ENCODE data around the gene HAPSTR1. TPM values are rescaled to one million over a fixed set of nuclear protein-coding genes. Genes with fewer than 3 reads are reported as not detected.
"Not testable (repeated sequence)": the region's sequence is repeated elsewhere in the genome, so short reads cannot be mapped to it uniquely, and the experiment has no call there.

The HAPSTR1 gene, protein sequence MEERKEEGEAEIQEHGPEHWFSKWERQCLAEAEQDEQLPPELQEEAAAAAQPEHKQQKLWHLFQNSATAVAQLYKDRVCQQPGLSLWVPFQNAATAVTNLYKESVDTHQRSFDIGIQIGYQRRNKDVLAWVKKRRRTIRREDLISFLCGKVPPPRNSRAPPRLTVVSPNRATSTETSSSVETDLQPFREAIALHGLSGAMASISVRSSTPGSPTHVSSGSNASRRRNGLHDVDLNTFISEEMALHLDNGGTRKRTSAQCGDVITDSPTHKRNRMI
- 37.0 and 45.7 TPM in 2 replicates for total RNA-seq (2014; rRNA removed; shearing (Covaris generic))

DNA sequence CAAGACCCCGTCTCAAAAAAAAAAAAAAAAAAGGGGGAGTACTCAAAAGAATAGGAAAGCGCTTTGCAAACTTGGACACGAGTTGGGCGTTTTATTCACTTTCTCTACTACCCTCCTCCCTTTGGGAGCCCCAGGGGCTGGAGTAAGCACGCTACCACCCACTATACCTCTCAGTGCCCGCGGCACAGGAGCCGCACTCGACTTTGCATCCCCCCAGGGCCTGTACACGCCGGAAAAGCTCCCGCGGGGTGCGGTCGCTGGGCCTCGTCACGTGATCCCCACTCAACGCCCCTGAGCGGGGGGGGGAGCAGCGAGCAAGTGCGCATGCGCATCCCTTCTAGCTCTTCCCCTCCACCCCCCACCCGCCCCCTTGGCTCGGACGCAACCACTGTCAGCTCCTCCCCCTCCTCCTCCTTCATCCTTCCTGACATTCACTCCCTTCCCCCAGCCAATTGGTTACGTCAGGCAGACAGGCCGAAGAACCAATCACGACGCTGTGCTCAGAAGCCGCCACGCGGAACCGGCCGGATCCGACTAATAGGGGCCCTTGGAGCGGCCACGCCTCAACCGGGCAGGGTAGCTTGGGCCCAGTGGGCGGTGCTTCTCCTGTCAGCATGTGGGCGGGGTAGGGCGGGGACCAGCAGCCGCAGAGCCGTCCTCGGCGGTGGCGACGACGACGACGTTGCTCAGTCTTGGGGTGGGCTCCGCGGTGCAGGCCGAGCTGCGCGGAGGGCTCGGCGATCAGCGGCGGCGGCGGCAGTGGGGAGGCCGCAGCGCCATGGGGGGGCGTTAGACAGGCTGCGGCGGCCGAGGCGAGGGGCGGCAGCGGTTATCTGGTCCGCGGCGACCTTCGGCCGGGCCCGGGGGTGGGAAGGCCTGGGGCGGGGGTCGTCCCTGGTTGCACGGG lies at the start of gene HAPSTR1:
HAPSTR1 (plus strand) TSS at position 685 of the 907 bp plus-strand sequence. CDS start 401 bp downstream, outside the sequence.
- DNase-seq (ENCODE audit: low spot score) = peak; percentile 100

DNA sequence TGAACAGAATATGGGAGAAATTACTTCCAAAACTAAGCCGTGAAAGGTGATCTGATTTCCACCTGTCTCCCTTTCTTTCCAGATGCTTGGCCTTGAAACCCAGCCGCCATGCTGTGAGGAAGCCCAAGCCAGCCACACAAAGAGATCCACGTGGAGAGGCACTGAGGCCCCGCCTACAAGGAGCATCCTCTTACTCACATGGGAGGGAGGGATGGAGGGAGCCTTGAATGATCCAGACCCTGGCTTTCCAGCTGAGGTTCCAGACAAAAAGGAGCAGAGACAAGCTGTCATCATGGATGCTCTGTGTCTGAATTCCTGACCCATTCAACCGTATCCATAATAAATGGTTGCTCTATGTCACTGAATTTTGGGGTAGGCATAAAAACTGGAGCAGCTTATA lies 48.9 kb upstream of the HAPSTR1 start:
- DNase-seq (ENCODE audit: low spot score) = no peak

DNA sequence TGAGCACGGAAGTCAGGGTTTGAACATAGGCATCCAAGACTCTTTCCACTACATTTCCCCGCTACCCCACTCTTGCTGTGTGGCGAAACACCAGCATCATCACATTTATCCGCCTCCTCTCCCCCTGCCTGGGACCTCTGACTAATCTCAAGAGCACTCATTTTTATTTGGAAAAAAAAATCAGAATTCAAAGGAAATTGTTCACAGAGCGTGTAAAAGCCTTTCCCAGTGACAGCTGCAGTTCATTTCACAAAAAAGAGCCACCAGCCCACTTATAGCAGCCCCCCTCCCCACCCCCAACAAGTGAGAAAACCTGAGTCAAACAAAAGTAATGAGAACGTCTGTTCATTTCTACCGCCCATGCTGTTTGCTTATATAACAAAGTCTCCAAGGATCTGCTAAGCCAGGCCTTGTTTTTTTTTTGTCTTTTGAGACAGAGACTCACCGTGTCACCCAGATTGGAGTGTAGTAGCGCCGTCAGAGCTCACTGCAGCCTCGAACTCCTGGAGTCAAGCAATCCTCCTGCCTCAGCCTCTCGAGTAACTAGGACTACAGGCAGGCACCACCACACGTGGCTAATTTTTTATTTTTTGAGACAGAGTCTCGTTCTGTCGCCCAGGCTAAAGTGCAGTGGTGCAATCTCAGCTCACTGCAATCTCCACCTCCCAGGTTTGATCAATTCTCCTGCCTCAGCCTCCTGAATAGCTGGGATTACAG lies 48.3 kb upstream of the HAPSTR1 start:
- DNase-seq (ENCODE audit: low spot score) = no peak

DNA sequence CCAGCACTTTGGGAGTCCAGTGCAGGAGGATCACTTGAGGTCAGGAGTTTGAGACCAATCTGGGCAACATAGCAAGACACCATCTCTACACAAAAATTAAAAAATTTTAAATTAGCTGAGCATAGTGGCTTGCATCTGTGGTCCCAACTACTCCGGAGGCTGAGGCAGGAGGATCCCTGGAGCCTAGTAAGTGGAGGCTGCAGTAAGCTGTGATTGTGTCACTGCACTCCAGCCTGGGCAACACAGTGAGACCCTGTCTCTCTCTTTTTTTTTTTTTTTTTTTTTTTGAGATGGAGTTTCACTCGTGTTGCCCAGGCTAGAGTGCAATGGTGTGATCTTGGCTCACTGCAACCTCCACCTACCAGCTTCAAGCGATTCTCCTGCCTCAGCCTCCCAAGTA lies 45.9 kb upstream of the HAPSTR1 start:
- not testable (repeated sequence) for DNase-seq (ENCODE audit: low spot score)

DNA sequence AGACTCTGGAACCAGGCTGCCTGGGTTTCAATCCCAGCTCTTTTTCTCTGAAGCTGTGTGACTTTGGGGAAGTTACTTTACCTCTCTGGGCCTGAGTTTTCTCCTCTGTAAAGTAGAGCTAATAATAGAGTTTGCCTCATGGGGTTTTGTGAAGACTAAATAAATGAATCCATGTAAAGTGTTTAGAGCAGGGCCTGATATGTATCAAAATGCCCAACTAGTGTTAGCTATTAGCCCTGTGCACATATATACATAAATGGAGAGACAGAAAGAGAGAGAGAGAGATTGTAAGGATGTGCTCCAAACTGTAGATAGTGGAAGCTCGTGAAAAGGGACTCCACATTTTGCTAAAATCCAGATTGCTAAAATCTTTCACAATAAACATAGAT lies 44.8 kb upstream of the HAPSTR1 start:
- DNase-seq (ENCODE audit: low spot score) = no peak

DNA sequence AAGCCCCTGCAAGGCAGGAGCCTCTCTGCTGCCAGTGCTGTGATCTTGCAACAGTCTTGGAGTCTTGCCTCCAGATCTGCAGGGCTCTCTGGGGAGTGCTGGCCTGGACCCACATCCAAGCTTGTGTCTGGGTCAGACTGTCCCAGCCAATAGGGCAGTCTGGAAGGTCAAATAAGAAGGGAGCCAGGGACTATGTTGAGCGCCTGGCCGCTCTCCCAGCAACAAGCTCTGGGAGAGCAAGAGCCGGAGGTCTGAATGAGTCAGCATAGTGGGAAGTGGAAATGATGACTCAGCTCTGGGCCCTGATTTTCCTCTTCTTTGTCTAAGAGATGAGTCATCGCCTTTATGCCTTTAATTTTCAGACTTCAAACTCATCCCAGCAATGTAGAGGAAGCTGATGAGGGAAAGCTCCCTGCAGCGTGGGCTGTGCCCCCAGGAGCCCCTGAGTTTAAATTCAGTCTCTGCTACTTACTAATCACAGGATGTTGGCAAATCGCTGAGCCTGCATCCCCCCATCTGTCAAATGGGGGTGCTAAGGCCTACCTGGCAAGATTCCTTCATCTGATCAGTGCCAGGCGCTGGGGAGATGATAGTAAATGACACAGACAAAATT lies 43.6 kb upstream of the HAPSTR1 start:
- peak; percentile 96 for DNase-seq (ENCODE audit: low spot score)

DNA sequence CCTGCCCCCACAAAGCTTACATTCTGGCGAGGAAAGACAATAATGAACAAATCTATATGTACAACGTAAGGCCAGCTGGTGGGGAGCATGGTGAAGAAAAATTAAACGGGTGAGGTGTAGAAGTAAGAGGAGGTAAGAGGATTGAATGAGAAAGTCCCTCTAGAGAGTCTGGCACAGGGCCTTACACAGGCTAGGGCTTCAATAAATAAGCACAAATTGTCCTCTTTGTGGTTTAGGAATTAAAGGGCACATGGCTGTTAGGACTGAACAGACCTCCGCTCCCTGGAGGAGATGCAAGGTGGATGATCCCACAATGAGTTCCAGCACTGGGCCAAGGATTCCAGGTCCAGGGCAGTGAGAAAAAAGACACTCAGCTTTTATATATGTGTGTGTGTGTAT lies 43.1 kb upstream of the HAPSTR1 start:
- peak; percentile 56 for DNase-seq (ENCODE audit: low spot score)

DNA sequence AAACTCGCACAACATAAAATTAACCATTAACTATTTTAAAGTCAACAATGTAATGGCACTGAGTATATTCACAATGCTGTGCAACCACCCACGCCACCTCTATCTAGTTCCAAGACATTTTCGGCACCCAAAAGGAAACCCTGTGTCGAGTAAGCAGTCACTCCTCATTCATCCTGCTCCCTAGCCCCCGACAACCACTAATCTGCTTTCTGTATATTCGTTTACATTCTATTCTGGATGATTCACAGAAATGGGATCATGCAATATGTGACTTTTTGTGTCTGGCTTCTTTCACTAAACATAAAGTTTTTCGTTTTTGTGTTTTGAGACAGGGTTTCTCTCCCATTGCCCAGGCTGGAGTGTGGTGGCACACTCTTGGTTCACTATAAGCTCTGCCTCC lies 42.2 kb upstream of the HAPSTR1 start:
- peak; percentile 75 for DNase-seq (ENCODE audit: low spot score)

DNA sequence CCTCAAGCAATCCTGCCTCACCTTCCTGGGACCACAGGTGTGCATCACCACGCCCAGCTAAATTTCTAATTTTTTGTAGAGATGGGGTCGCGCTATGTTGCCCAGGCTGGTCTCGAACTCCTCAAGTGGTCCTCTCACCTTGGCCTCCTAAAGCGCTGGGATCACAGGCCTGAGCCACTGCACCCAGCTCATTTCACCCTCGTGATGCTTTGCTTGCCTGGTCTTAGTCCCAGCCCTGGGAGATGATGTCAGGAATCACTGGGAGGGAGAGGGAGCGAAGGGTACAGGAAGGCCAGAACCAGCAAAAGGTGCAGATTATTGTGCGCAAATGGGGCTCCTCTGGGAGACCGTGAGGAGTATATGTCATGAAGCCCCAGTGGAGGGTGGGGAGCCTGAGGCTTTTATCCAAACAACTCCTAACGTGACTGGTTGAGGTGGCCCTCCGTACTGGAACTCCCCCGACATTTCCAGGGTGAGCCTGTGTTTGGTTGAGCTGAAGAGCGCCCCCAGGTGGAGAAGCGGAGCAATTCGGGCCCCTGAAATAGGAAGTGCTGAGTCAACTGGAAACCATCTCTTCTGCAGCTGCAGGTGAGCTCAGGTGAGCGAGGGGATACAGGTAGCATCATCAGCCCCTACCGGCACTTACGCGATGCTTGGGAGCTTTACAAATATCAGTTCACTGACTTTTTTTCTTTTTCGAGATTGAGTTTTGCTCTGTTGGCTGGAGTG lies 41.2 kb upstream of the HAPSTR1 start:
- peak; percentile 25 for DNase-seq (ENCODE audit: low spot score)

DNA sequence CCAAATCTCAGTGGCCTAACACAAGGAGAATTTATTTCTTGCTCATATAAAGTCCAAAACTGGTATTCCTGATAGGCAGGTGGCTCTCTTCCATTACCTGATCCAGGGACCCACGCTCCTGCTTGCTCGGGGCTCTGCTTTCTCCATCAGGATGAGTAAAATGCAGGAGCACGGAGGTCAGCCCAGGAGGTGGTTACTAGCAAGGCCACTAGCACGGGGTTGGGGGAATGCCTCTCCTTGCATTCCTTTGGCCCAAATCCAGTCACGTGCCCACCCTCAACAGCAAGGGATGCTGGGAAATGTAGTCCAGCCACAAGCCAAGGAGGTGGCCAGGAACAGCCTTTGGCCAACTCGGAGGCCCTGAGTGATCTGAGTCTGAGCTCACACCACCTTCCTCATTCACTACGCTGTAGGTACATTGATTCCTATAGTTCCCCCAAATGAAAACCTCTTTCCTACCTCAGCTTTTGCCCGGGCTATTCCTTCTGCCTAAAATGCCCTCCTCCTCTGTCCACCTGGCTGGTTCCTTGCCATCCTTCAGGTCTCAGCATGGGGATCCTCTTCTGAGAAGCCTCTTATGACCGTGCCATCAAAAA lies 38.3 kb upstream of the HAPSTR1 start:
- peak; percentile 73 for DNase-seq (ENCODE audit: low spot score)

DNA sequence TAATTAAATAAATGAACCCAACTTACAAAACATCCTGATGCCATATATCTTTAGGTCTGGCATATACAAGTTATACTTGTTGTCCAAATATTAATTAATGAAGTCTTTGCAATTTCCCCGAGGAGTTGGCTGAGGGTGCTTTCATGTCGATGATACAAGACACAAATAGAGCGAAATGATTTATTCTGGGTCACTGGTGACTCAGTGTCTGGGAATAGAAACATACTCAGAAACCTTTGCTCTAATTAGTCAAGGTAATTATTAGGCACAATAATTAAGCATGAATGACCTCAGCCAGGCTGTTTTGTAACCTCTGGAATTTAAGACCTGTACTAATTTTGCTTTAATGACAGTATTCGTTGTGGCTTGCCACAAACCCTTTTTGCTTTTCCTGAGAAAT lies 37.0 kb upstream of the HAPSTR1 start:
- no peak for DNase-seq (ENCODE audit: low spot score)

DNA sequence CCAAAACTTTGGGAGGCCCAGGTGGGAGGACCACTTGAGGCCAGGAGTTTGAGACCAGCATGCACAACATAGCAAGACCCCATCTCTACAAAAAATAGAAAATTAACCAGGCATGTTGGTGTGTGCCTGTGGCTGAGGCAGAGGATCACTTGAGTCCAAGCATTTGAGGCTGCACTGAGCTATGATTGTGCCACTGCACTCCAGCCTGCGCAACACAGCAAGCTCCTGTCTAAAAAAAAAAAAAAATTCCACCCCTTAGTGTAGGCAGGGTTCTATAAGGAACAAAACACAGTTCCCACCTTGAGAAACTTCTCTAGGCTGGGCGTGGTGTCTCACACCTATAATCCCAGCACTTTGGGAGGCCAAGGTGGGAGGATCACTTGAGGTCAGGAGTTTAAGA lies 36.3 kb upstream of the HAPSTR1 start:
- DNase-seq (ENCODE audit: low spot score) = no peak

DNA sequence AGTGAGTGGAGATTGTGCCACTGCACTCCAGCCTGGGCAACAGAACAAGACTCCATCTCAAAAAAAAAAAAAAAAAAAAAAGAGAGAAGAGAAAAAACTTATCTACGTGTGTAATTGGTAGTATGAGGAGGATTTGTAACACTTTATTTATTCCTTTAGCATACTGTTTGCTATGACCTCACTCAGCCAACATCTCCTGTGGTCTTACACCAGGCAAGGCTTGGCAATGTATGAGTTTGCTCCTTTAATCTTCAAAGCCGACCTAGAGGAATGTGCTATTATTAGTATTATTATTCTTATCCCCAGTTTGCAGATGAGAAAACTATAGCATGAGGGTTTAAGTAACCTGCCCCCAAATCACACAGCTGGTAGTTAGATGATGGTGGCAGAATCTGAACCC lies 35.8 kb upstream of the HAPSTR1 start:
- DNase-seq (ENCODE audit: low spot score) = peak; percentile 52

DNA sequence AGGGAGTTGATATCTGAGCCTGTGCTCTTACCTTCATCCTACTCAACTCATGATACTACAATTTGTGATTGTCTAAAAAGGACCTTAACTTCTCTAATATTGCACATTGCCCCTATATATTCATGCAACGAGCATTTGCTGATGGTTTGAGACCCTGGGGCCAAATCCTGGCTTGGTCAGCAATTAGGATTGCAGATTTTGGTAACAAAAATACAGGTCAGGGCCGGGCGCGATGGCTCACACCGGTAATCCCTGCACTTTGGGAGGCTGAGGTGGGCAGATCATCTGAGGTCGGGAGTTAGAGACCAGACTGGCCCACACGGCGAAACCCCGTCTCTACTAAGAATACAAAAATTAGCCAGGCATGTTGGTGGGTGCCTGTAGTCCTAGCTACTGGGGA lies 35.4 kb upstream of the HAPSTR1 start:
- DNase-seq (ENCODE audit: low spot score) = no peak

DNA sequence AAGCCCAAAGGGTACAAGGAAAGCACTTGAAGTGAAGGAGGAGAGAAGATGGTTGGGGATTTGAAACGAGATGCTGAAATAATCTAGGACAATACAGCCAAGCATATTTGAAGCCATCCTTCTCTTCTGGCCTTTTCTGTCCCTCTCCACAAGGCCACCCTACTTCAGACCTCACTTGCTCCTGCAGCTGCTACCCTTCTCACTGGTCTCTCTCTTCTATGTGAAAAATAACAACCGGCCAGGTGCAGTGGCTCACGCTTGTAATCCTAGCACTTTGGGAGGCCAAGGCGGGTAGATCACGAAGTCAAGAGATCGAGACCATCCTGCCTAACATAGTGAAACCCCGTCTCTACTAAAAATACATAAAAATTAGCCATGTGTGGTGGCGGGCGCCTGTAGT lies 33.2 kb upstream of the HAPSTR1 start:
- DNase-seq (ENCODE audit: low spot score) = no peak

DNA sequence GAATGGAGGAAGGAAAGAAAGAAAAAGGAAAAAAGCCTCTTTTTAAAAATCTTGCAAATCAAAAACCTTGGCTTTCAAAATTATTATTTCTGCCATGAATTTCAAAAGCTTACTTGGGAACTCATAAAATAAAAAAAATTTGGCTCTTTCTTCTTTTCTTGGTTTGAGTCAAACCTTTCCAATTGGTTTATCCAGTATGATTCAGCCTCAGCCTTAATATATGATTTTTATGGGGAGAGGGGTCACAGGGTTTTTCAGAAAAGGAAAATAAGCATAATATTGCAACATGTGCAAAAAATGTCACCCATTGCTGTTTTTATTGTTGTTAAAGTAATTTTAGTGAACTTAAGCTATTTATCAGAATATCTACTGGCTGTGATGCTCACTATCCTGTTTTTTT lies 31.2 kb upstream of the HAPSTR1 start:
- no peak for DNase-seq (ENCODE audit: low spot score)

DNA sequence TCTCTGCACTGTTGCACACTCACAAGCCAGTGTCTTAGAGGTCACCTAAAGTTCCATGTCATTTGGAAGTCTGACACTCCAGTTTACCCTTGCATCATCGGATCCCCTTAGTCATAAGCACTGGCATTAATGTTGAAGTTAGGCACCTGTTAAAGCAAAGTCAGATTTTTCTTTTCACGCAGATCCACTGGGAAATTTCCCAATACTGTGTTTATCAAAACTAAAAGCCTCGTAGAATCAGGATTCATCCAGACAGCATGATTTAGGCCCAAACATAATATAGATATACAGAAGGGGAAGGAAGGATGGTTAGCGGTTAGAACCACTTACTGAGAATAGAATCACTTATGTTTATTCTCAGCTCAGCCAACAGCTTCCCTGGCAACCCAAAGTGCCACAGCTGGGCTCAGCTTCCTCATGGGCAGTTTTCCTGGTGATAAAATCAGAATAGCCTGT lies 30.1 kb upstream of the HAPSTR1 start:
- peak; percentile 65 for DNase-seq (ENCODE audit: low spot score)

DNA sequence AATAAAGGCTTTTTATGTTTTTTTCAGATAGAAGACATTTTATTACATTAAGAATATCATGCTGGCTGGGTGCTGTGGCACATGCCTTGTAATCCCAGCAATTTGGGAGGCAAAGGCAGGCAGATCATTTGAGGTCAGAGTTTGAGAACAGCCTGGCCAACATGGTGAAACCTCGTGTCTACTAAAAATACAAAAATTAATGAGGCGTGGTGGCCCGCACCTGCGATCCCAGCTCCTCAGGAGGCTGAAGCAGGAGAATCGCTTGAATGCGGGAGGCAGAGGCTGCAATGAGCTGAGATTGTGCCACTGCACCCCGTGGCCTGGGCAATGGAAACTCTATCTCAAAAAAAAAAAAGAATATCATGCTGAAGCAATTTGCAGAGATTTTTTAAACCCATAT lies 29.1 kb upstream of the HAPSTR1 start:
- DNase-seq (ENCODE audit: low spot score) = no peak

DNA sequence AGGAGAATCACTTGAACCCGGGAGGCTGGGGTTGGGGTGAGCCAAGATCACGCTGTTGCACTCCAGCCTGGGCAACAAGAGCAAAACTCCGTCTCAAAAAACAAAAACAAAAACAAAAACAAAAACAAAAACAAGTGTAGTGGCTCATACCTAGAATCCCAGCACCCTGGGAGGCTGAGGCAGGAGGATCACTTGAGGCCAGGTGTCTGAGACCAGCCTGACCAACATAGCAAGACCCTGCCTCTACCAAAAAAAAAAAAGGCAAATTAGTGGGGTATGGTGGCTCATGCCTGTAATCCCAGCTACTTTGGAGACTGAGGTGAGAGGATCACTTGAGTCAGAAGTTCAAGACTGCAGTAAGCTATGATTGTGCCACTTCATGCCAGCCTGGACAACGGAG lies 26.4 kb upstream of the HAPSTR1 start:
- no peak for DNase-seq (ENCODE audit: low spot score)

DNA sequence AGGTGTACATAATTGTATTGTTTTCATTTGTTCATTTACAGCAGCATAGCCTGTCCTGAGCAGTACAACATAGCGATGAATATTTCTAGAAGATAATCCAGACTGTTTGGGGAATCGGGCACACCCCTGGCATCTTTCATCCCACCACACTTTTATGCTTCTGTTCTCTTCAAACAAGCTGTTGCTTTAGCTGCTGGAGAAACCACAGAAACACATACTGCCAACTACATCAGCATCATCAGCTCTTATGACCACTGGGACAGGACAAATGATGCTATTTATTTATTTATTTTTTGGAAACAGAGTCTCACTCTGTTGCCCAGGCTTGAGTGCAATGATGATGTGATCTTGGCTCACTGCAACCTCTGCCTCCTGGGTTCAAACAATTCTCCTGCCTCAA lies 22.6 kb upstream of the HAPSTR1 start:
- DNase-seq (ENCODE audit: low spot score) = no peak

DNA sequence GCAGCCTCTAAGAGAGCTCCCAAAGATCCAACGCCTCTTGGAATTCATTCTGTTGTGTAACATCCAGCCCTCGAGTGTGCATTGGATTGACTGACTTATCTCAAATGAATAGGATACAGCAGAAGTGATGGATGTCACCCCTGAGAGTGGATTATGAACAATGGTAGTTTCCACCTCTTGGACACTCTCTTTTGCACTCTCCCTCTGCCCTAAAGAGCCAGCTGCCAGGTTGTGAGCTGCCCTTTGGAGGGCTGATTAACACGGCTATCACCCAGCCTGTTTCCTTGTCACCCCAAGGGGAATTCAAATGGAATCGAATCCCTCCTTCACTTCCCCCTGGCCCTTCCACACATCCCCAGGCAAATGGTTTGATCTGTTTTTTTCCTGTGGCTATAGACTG lies 21.2 kb upstream of the HAPSTR1 start:
- no peak for DNase-seq (ENCODE audit: low spot score)

Data from H4 (cell line).